CD14-positive monocyte (primary cell): ENCODE data around the gene DYNLRB2. TPM values are rescaled to one million over a fixed set of nuclear protein-coding genes. Genes with fewer than 3 reads are reported as not detected.

ENCODE experiments used
- DNase-seq, 3 donors: peaks; one replicate each; pipeline ENCODE4 v3.0.0-alpha.2; 2011 to 2022
- H2AFZ ChIP-seq: 2 replicates; pipeline ENCODE4 v1.6.0; 2012; ENCODE audit warnings: mild to moderate bottlenecking, low read depth, low read length, inconsistent platforms; ENCODE audit not compliant: insufficient read depth, poor library complexity, severe bottlenecking
- H3K27ac ChIP-seq, 2 donors: 1 replicate in 1 of 2; 2 replicates in 1 of 2; pipeline ENCODE4 v1.5.1; 2012 to 2013; ENCODE audit warnings: low read length in 2 of 2, control low read depth in 1 of 2, inconsistent platforms in 1 of 2, low read depth in 1 of 2, mild to moderate bottlenecking in 1 of 2
- H3K27me3 ChIP-seq, 2 donors: one replicate each; pipeline versions ENCODE4 v1.6.0 to v1.6.1; 2011 to 2013; ENCODE audit warnings: low read length in 2 of 2; ENCODE audit not compliant: control insufficient read depth in 2 of 2, insufficient read depth in 2 of 2
- H3K36me3 ChIP-seq, 2 donors: replicated peaks in 1 of 2; 1 replicate in 1 of 2; 2 replicates in 1 of 2; pipeline versions ENCODE4 v1.5.1 to v1.6.1; 2012 to 2013; ENCODE audit warnings: low read length in 2 of 2, control low read depth in 1 of 2, inconsistent platforms in 1 of 2, mild to moderate bottlenecking in 1 of 2; ENCODE audit not compliant: insufficient read depth in 2 of 2, control insufficient read depth in 1 of 2
- H3K4me1 ChIP-seq, 2 donors: 1 replicate in 1 of 2; 2 replicates in 1 of 2; pipeline versions ENCODE4 v1.5.1 to v1.6.1; 2012 to 2013; ENCODE audit warnings: low read length in 2 of 2, control low read depth in 1 of 2, inconsistent platforms in 1 of 2, mild to moderate bottlenecking in 1 of 2, moderate library complexity in 1 of 2; ENCODE audit not compliant: insufficient read depth in 2 of 2, control insufficient read depth in 1 of 2
- H3K4me2 ChIP-seq: replicated peaks from 2 replicates; pipeline ENCODE3; 2012; ENCODE audit warnings: low read length, moderate library complexity, mild to moderate bottlenecking; ENCODE audit not compliant: poor library complexity, severe bottlenecking; ENCODE audit errors: extremely low read depth
- H3K4me3 ChIP-seq, 3 experiments: fragments of 200-600 bp in 1 of 3; sonication (generic) in 1 of 3; replicated peaks in 1 of 3; 1 replicate in 2 of 3; 2 replicates in 1 of 3; pipeline ENCODE4 v1.5.1; 2011 to 2013; ENCODE audit warnings: low read length in 3 of 3, mild to moderate bottlenecking in 3 of 3, control low read depth in 2 of 3, low read depth in 2 of 3, inconsistent platforms in 1 of 3, moderate library complexity in 1 of 3
- H3K79me2 ChIP-seq: 2 replicates; pipeline ENCODE4 v1.6.0; 2012; ENCODE audit warnings: mild to moderate bottlenecking, control low read depth, inconsistent platforms, low read length, moderate library complexity; ENCODE audit not compliant: insufficient read depth
- H3K9ac ChIP-seq: 2 replicates; pipeline ENCODE4 v1.6.0; 2017; ENCODE audit warnings: low read length, mild to moderate bottlenecking; ENCODE audit not compliant: insufficient read depth, poor library complexity, severe bottlenecking
- H3K9me3 ChIP-seq, 2 donors: replicated peaks in 1 of 2; 1 replicate in 1 of 2; 2 replicates in 1 of 2; pipeline versions ENCODE4 v1.5.1 to v1.6.1; 2012 to 2013; ENCODE audit warnings: low read length in 2 of 2, control low read depth in 1 of 2; ENCODE audit not compliant: control insufficient read depth in 1 of 2, insufficient read depth in 1 of 2
- H4K20me1 ChIP-seq: 2 replicates; pipeline ENCODE4 v1.6.0; 2012; ENCODE audit warnings: mild to moderate bottlenecking, low read length, control low read depth, moderate library complexity; ENCODE audit not compliant: insufficient read depth
- H3K27ac Mint-ChIP-seq, 7 donors: one replicate each; pipeline ENCODE4 v1.8.0; 2020; ENCODE audit warnings: mild to moderate bottlenecking in 7 of 7, mixed read lengths in 7 of 7, moderate library complexity in 6 of 7, inconsistent platforms in 2 of 7
- H3K27me3 Mint-ChIP-seq, 3 donors: one replicate each; pipeline ENCODE4 v1.8.0; 2021 to 2022; ENCODE audit warnings: low read depth in 3 of 3, mild to moderate bottlenecking in 3 of 3, mixed read lengths in 3 of 3, moderate library complexity in 3 of 3, inconsistent platforms in 1 of 3
- H3K36me3 Mint-ChIP-seq, 2 donors: one replicate each; pipeline ENCODE4 v1.8.0; 2020; ENCODE audit warnings: mixed read lengths in 2 of 2, inconsistent platforms in 1 of 2, mild to moderate bottlenecking in 1 of 2
- H3K4me1 Mint-ChIP-seq: one replicate; pipeline ENCODE4 v1.8.0; 2020; ENCODE audit warnings: mild to moderate bottlenecking, mixed read lengths
- H3K4me3 Mint-ChIP-seq, 2 donors: one replicate each; pipeline ENCODE4 v1.8.0; 2020; ENCODE audit warnings: mild to moderate bottlenecking in 2 of 2, mixed read lengths in 2 of 2, moderate library complexity in 1 of 2
- H3K9me3 Mint-ChIP-seq, 7 donors: one replicate each; pipeline ENCODE4 v1.8.0; 2020 to 2022; ENCODE audit warnings: mixed read lengths in 7 of 7, mild to moderate bottlenecking in 6 of 7, moderate library complexity in 6 of 7, inconsistent platforms in 2 of 7
- CTCF ChIP-seq: fragments of 200-600 bp; IDR thresholded peaks from one replicate; pipeline ENCODE4 v1.8.0; 2022; ENCODE audit warnings: antibody characterized with exemption, mild to moderate bottlenecking
- WGBS: methylation state at CpG from one replicate; pipeline ENCODE4 v1.1.5; 2013; ENCODE audit warnings: missing lambda C conversion rate; ENCODE audit not compliant: insufficient coverage; 5-methylcytosine and 5-hydroxymethylcytosine counted together
- intact Hi-C, 2 donors: fragments of 100-400 bp; cut with micrococcal nuclease; formaldehyde crosslinking; loops; one replicate each; pipeline versions ENCODE4 v1.15.0 to v1.15.1; 2023
- polyA plus RNA-seq, 3 donors: library from polyadenylated mRNA; depleted of rRNA in 1 of 3; unstranded in 2 of 3; stranded (reverse) in 1 of 3; fragments of 300-500 nt in 2 of 3; fragments of >200 nt in 1 of 3; fragmentation: Illumina TruSeq in 2 of 3; gene quantifications; 1 replicate in 2 of 3; 2 replicates in 1 of 3; pipeline ENCODE4 v1.2.3, GENCODE V29; 2012 to 2021

DYNLRB2 gene
- polyA plus RNA-seq, 3 donors: not detected

GRCh38 chr16:80552277-80552676 is 11.5 kb downstream of the DYNLRB2 start:
- Histone ChIP-seq H3K9me3 (no peaks in the 10 kb centered on the region), H4K20me1 (no peaks in the 10 kb centered on the region), H3K27ac (no peak overlapping the region), H3K4me2 (no peak overlapping the region), H3K79me2 (no peaks in the 10 kb centered on the region), H3K36me3 (no peaks in the 10 kb centered on the region), H3K4me3 (no peak overlapping the region), H3K9ac (no peak overlapping the region), H2AFZ (no peak overlapping the region), H3K27me3 (no peaks in the 10 kb centered on the region), H3K4me1 (peaks cover 0 to 4% of the 10 kb centered on the region in 2 donors)
- no peak for TF ChIP-seq CTCF
- Mint-ChIP-seq H3K4me3 (no peak overlapping the region), H3K4me1 (peaks cover 20% of the 10 kb centered on the region), H3K9me3 (no peaks in the 10 kb centered on the region), H3K27ac (no peak overlapping the region), H3K27me3 (peaks cover 0 to 2% (median 0%) of the 10 kb centered on the region in 3 donors), H3K36me3 (no peaks in the 10 kb centered on the region)
- no peak for DNase-seq
- WGBS: 100% methylated on average over 3 of the region's 5 CpGs
- intact Hi-C loops: no loop called here

- Histone ChIP-seq H3K4me3 (no peak overlapping the region), H3K27me3 (no peaks in the 10 kb centered on the region), H3K9me3 (no peaks in the 10 kb centered on the region), H3K27ac (no peak overlapping the region), H3K36me3 (no peaks in the 10 kb centered on the region), H3K4me1 (peaks cover 0 to 4% of the 10 kb centered on the region in 2 donors), H3K9ac (no peak overlapping the region), H4K20me1 (no peaks in the 10 kb centered on the region), H3K79me2 (no peaks in the 10 kb centered on the region), H3K4me2 (no peak overlapping the region), H2AFZ (no peak overlapping the region)
- DNase-seq: no peak
- Mint-ChIP-seq H3K4me1 (peaks cover 20% of the 10 kb centered on the region), H3K36me3 (no peaks in the 10 kb centered on the region), H3K9me3 (no peaks in the 10 kb centered on the region), H3K4me3 (no peak overlapping the region), H3K27ac (no peak overlapping the region), H3K27me3 (peaks cover 0 to 2% (median 1%) of the 10 kb centered on the region in 3 donors)
- WGBS: 0% methylated on average over 1 of the region's 2 CpGs
- TF ChIP-seq CTCF: no peak
- intact Hi-C loops: no loop called here
Observed at GRCh38 chr16:80554033-80554432, 13.2 kb downstream of the DYNLRB2 start.
